Astrocyte (in vitro differentiated cells and primary cell): ENCODE measurements around the gene INAVA.

Experiments used
- CTCF ChIP-seq: IDR thresholded peaks from 2 replicates; pipeline ENCODE4 v1.5.1; 2011; ENCODE audit warnings: low read depth, mild to moderate bottlenecking, inconsistent platforms, low read length, moderate library complexity; ENCODE audit not compliant: insufficient read depth
- EZH2 ChIP-seq: IDR thresholded peaks from 2 replicates; pipeline ENCODE4 v1.6.1; 2012; ENCODE audit warnings: mild to moderate bottlenecking, low read length, inconsistent platforms; ENCODE audit not compliant: insufficient read depth

DNA sequence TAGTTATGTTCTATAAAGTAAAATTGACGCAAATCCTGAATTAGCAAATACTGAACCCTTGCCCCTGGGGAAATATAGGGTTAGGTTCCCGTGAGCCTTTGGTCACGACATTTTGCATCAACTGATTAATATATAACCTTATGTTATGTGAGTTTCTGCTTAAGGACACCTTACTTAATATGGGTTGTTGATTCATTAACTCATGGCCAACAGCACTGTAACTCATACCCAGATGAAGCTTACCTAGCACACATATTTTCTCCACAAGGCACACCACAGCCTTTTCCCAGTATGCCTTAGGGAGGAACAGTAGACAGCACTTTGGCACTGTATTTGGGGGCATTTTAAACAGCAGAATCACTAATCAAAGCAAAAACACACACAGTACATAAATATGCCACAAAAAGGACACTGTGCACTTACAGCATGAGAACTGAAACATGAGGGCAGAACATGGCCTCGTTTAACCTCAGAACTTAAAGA, 15.1 kb downstream of the INAVA start:
- TF ChIP-seq CTCF, result no peak
- no peak for TF ChIP-seq EZH2
